Breast epithelium (tissue), 3 donors: ENCODE data around the gene SLC9A5.

ENCODE experiments used
- POLR2A ChIP-seq: fragments of 450-650 bp; IDR thresholded peaks from one replicate; pipeline ENCODE4 v1.6.1; 2016; ENCODE audit warnings: antibody characterized with exemption, mild to moderate bottlenecking, moderate library complexity
- POLR2AphosphoS5 ChIP-seq, 3 donors: sonication (generic); formaldehyde crosslinking; IDR thresholded peaks; one replicate each; pipeline ENCODE4 v1.6.1; 2017; ENCODE audit warnings: antibody characterized with exemption in 3 of 3
- TF ChIP-seq, protein P1 (sequence below), 3 donors: fragments of 450-650 bp; IDR thresholded peaks; one replicate each; pipeline ENCODE4 v1.5.1; 2016 to 2017; ENCODE audit warnings: antibody characterized with exemption in 3 of 3, mild to moderate bottlenecking in 3 of 3, moderate library complexity in 3 of 3

DNA sequence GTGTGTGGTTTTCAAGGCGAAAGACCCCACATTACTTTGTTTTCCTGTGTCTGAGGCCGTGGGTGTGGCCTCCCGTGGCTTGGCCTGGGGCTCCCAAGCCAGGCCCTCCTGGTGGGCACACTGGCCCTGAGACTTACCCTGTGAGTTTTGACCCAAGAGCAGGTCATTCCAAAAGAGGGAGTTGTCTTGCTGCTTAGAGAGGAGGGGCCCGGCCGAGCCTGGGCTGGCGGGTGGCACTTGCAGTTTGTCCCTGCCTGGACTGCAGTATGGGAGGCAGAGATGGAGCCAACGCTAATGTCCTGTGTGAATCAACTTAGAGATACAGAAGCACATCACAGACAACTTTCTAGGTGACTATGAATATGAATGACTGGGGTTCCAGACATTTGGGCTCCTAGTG is 53.3 kb downstream of the SLC9A5 start:
- TF ChIP-seq, protein P1, sequence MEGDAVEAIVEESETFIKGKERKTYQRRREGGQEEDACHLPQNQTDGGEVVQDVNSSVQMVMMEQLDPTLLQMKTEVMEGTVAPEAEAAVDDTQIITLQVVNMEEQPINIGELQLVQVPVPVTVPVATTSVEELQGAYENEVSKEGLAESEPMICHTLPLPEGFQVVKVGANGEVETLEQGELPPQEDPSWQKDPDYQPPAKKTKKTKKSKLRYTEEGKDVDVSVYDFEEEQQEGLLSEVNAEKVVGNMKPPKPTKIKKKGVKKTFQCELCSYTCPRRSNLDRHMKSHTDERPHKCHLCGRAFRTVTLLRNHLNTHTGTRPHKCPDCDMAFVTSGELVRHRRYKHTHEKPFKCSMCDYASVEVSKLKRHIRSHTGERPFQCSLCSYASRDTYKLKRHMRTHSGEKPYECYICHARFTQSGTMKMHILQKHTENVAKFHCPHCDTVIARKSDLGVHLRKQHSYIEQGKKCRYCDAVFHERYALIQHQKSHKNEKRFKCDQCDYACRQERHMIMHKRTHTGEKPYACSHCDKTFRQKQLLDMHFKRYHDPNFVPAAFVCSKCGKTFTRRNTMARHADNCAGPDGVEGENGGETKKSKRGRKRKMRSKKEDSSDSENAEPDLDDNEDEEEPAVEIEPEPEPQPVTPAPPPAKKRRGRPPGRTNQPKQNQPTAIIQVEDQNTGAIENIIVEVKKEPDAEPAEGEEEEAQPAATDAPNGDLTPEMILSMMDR (IDR thresholded peaks at IDR 0.05) = no peak
- TF ChIP-seq POLR2AphosphoS5 (IDR thresholded peaks at IDR 0.05) (no peak), POLR2A (no peak)
